H1 (cell line): ENCODE results near the gene DYNLT1. TPM values are rescaled to one million over a fixed set of nuclear protein-coding genes. Genes with fewer than 3 reads are reported as not detected.
A peak's percentile ranks its signal among the peaks of the same experiment; 100 is the strongest.
"Not testable (repeated sequence)": the region's sequence is repeated elsewhere in the genome, so short reads cannot be mapped to it uniquely, and the experiment has no call there.

Experiments
- CTCF ChIA-PET: fragments of 300-600 bp; sonication (Branson Sonifier 250); formaldehyde crosslinking; loops from one replicate; lab custom pipeline; 2021; ENCODE audit not compliant: partially characterized antibody; lab: Charles Lee
- POLR2A ChIA-PET: fragments of 300-600 bp; sonication (Branson Sonifier 250); formaldehyde crosslinking; loops from one replicate; lab custom pipeline; 2021; ENCODE audit warnings: inconsistent platforms; ENCODE audit not compliant: partially characterized antibody; lab: Charles Lee
- DNase-seq, 2 experiments: peaks; one replicate each; pipeline versions ENCODE4 v3.0.0 to v3.0.0-alpha.2; 2010 to 2022; ENCODE audit warnings: low spot score in 2 of 2, low read depth in 1 of 2, mixed read lengths in 1 of 2
- FAIRE-seq: peaks from 2 replicates; lab custom pipeline; 2011; peaks lifted over from hg19 to GRCh38; lab: Jason Lieb, UNC
- H2AFZ ChIP-seq: 2 replicates; pipeline ENCODE4 v1.8.1; 2012; ENCODE audit warnings: low read length, inconsistent platforms
- H2AK5ac ChIP-seq: 2 replicates; pipeline ENCODE4 v1.6.1; 2013; ENCODE audit warnings: low read depth, low read length
- H2BK120ac ChIP-seq: replicated peaks from 2 replicates; pipeline ENCODE3; 2013; ENCODE audit warnings: low read depth, low read length, inconsistent platforms
- H2BK12ac ChIP-seq: 2 replicates; pipeline ENCODE4 v1.6.1; 2013; ENCODE audit warnings: low read depth, low read length
- H2BK15ac ChIP-seq: 2 replicates; pipeline ENCODE4 v1.6.1; 2013; ENCODE audit warnings: low read length
- H2BK20ac ChIP-seq: 2 replicates; pipeline ENCODE4 v1.6.1; 2013; ENCODE audit warnings: low read length
- H2BK5ac ChIP-seq: 2 replicates; pipeline ENCODE4 v1.6.1; 2013; ENCODE audit warnings: low read depth, low read length
- H3K14ac ChIP-seq: 2 replicates; pipeline ENCODE4 v1.6.1; 2013; ENCODE audit warnings: inconsistent platforms; ENCODE audit not compliant: insufficient read length
- H3K18ac ChIP-seq: 2 replicates; pipeline ENCODE4 v1.6.1; 2013; ENCODE audit warnings: low read length; ENCODE audit errors: extremely low read depth
- H3K23ac ChIP-seq: 2 replicates; pipeline ENCODE4 v1.6.1; 2013; ENCODE audit warnings: inconsistent platforms; ENCODE audit not compliant: insufficient read length
- H3K23me2 ChIP-seq: 2 replicates; pipeline ENCODE4 v1.6.1; 2013; ENCODE audit warnings: low read depth, low read length
- H3K27ac ChIP-seq: 2 replicates; pipeline ENCODE4 v1.6.1; 2011; ENCODE audit warnings: low read depth, low read length, inconsistent platforms
- H3K27me3 ChIP-seq, 4 experiments: replicated peaks in 1 of 4; 1 replicate in 1 of 4; 2 replicates in 3 of 4; pipeline versions ENCODE4 v1.6.1 to v1.8.1; 2011 to 2013; ENCODE audit warnings: low read length in 3 of 4, mild to moderate bottlenecking in 3 of 4, inconsistent platforms in 2 of 4, mixed read lengths in 2 of 4, moderate library complexity in 1 of 4; ENCODE audit not compliant: control insufficient read depth in 3 of 4, insufficient read depth in 3 of 4; ENCODE audit errors: extremely low read depth in 1 of 4
- H3K36me3 ChIP-seq, 4 experiments: 2 replicates each; pipeline versions ENCODE4 v1.6.1 to v1.8.1; 2011 to 2013; ENCODE audit warnings: mild to moderate bottlenecking in 4 of 4, low read length in 3 of 4, moderate library complexity in 2 of 4, control low read depth in 1 of 4, inconsistent platforms in 1 of 4; ENCODE audit not compliant: insufficient read depth in 4 of 4, control insufficient read depth in 2 of 4
- H3K4ac ChIP-seq: replicated peaks from 2 replicates; pipeline ENCODE3; 2013; ENCODE audit warnings: low read length, low read depth, mixed read lengths, inconsistent platforms; ENCODE audit not compliant: insufficient read length
- H3K4me1 ChIP-seq, 4 experiments: replicated peaks in 1 of 4; 1 replicate in 1 of 4; 2 replicates in 3 of 4; pipeline versions ENCODE4 v1.6.1 to v1.8.1; 2011 to 2013; ENCODE audit warnings: low read length in 3 of 4, inconsistent platforms in 2 of 4, mixed read lengths in 1 of 4; ENCODE audit not compliant: insufficient read depth in 4 of 4, control insufficient read depth in 3 of 4
- H3K4me2 ChIP-seq, 2 experiments: 2 replicates each; pipeline versions ENCODE4 v1.6.1 to v1.8.1; 2011 to 2013; ENCODE audit warnings: low read depth in 2 of 2, low read length in 2 of 2, control low read depth in 1 of 2, inconsistent platforms in 1 of 2, mild to moderate bottlenecking in 1 of 2; ENCODE audit not compliant: insufficient read depth in 1 of 2
- H3K4me3 ChIP-seq, 4 experiments: fragments of 200-600, 300-600 bp in 1 of 4; sonication (generic), shearing (Covaris generic), sonication (Bioruptor Twin) in 1 of 4; 2 replicates each; pipeline versions ENCODE4 v1.5.1 to v1.8.1; 2011 to 2016; ENCODE audit warnings: low read length in 4 of 4, low read depth in 3 of 4, control low read depth in 2 of 4, inconsistent platforms in 2 of 4, mild to moderate bottlenecking in 2 of 4, mixed read lengths in 1 of 4, moderate library complexity in 1 of 4; ENCODE audit not compliant: insufficient read depth in 2 of 4; ENCODE audit errors: extremely low read depth in 1 of 4
- H3K56ac ChIP-seq: replicated peaks from 2 replicates; pipeline ENCODE3; 2013; ENCODE audit warnings: low read depth, mild to moderate bottlenecking, mixed read lengths, low read length, inconsistent platforms; ENCODE audit not compliant: insufficient read length
- H3K79me1 ChIP-seq: 2 replicates; pipeline ENCODE4 v1.6.1; 2013; ENCODE audit warnings: low read depth, low read length, control low read depth
- H3K79me2 ChIP-seq, 2 experiments: 2 replicates each; pipeline versions ENCODE4 v1.6.1 to v1.8.1; 2012 to 2013; ENCODE audit warnings: low read length in 2 of 2, mild to moderate bottlenecking in 2 of 2, inconsistent platforms in 1 of 2; ENCODE audit not compliant: insufficient read depth in 2 of 2, control insufficient read depth in 1 of 2
- H3K9ac ChIP-seq, 4 experiments: replicated peaks in 1 of 4; 1 replicate in 1 of 4; 2 replicates in 3 of 4; pipeline versions ENCODE4 v1.6.1 to v1.8.1; 2011 to 2013; ENCODE audit warnings: low read depth in 3 of 4, low read length in 3 of 4, control low read depth in 2 of 4, mild to moderate bottlenecking in 2 of 4, moderate library complexity in 2 of 4, inconsistent platforms in 1 of 4; ENCODE audit errors: extremely low read depth in 1 of 4
- H3K9me3 ChIP-seq, 2 experiments: 2 replicates each; pipeline versions ENCODE4 v1.6.1 to v1.8.1; 2012 to 2013; ENCODE audit warnings: mild to moderate bottlenecking in 2 of 2, moderate library complexity in 2 of 2, control low read depth in 1 of 2, inconsistent platforms in 1 of 2, low read depth in 1 of 2, low read length in 1 of 2, mixed read lengths in 1 of 2; ENCODE audit not compliant: insufficient read depth in 2 of 2
- H4K20me1 ChIP-seq, 2 experiments: replicated peaks in 1 of 2; 2 replicates each; pipeline versions ENCODE3 to v1.8.1; 2011 to 2013; ENCODE audit warnings: inconsistent platforms in 2 of 2, low read length in 2 of 2, mild to moderate bottlenecking in 1 of 2; ENCODE audit not compliant: insufficient read depth in 2 of 2, control insufficient read depth in 1 of 2
- H4K5ac ChIP-seq: 2 replicates; pipeline ENCODE4 v1.6.1; 2013; ENCODE audit warnings: low read length, low read depth, mixed read lengths, inconsistent platforms; ENCODE audit not compliant: insufficient read length
- H4K8ac ChIP-seq: 2 replicates; pipeline ENCODE4 v1.8.0; 2013; ENCODE audit warnings: mild to moderate bottlenecking, moderate library complexity, low read length, inconsistent platforms; ENCODE audit not compliant: insufficient read depth; ENCODE audit errors: extremely low read depth
- H4K91ac ChIP-seq: replicated peaks from 2 replicates; pipeline ENCODE3; 2013; ENCODE audit warnings: low read length, mixed read lengths, inconsistent platforms; ENCODE audit not compliant: insufficient read length
- EP300 ChIP-seq, 2 experiments: IDR thresholded peaks; 1 replicate in 1 of 2; 2 replicates in 1 of 2; pipeline ENCODE4 v1.6.1; 2011 to 2012; ENCODE audit warnings: low read depth in 2 of 2, low read length in 2 of 2, mild to moderate bottlenecking in 2 of 2, borderline replicate concordance in 1 of 2, inconsistent platforms in 1 of 2, moderate library complexity in 1 of 2
- WGBS, 2 experiments: shearing (Covaris generic) in 1 of 2; methylation state at CpG; one replicate each; pipeline versions ENCODE4 v1.1.6 to v1.1.7; 2013 to 2015; ENCODE audit warnings: low lambda C conversion rate in 2 of 2, mixed read lengths in 2 of 2, inconsistent platforms in 1 of 2, low coverage in 1 of 2, missing lambda C conversion rate in 1 of 2; ENCODE audit not compliant: insufficient replicate concordance in 2 of 2, insufficient coverage in 1 of 2, insufficient read length in 1 of 2; ENCODE audit errors: extremely low coverage in 1 of 2, missing lambda C conversion rate in 1 of 2; 5-methylcytosine and 5-hydroxymethylcytosine counted together
- polyA plus RNA-seq, 7 experiments: library from polyadenylated mRNA; depleted of rRNA in 3 of 7; stranded (reverse) in 5 of 7; unstranded in 2 of 7; fragments of >200 nt in 5 of 7; fragments of 200-250 nt in 2 of 7; gene quantifications; 1 replicate in 5 of 7; 2 replicates in 1 of 7; 4 replicates in 1 of 7; pipeline versions ENCODE4 v1.2.1 to v1.2.3, GENCODE V29; 2011 to 2013; ENCODE audit warnings: missing spikeins in 2 of 7, mixed read lengths in 2 of 7
- total RNA-seq: library from RNA; stranded (reverse); fragmentation: NEBNext Ultra II Directional; extraction: Animal tissue kit (Norgen Biotek cat#: 25700); gene quantifications from 2 replicates; pipeline ENCODE4 v1.2.1, GENCODE V29; 2021

The DYNLT1 gene
- total and polyA plus RNA-seq, 2 of the 8 experiments (the other 6 are each of a cell fraction or from before 2014, with no cell fraction given), result 119 to 245 TPM

GRCh38 chr6:158633127-158633526 is 11.4 kb downstream of the DYNLT1 start (continued):
- no peak for TF ChIP-seq EP300 (IDR thresholded peaks at IDR 0.05; ENCODE audit: borderline replicate concordance in 1 of 2, low read depth in 2 of 2, low read length in 2 of 2)

- H3K79me2 ChIP-seq, H3K4me2 ChIP-seq, H3K4me3 ChIP-seq, H4K8ac ChIP-seq, H2AFZ ChIP-seq, H3K4ac ChIP-seq, H3K9me3 ChIP-seq, H3K56ac ChIP-seq, H3K4me1 ChIP-seq, H2BK12ac ChIP-seq, H3K14ac ChIP-seq, H2BK120ac ChIP-seq, H3K27ac ChIP-seq, H3K18ac ChIP-seq, H2AK5ac ChIP-seq, FAIRE-seq, DNase-seq, H3K27me3 ChIP-seq, H3K9ac ChIP-seq, H3K23me2 ChIP-seq, H3K79me1 ChIP-seq, H4K20me1 ChIP-seq, H2BK15ac ChIP-seq, H3K23ac ChIP-seq, H4K5ac ChIP-seq, H4K91ac ChIP-seq, H2BK20ac ChIP-seq: not testable (repeated sequence)
- 91% methylated on average over 3 of the region's 3 CpGs; no CpG with 5 or more reads in 1 of the 2 experiments for WGBS, 2 experiments
- Histone ChIP-seq H2BK5ac (peak overlapping the region; percentile 40; the same call in 1 of the 2 replicates), H3K36me3 (peaks cover 2 to 49% (median 18%) of the 10 kb centered on the region in 4 experiments; a peak in 7 of 8 replicates)
- CTCF ChIA-PET, result interaction anchor here (0.7 to 1.3 kb wide), 4 partner anchors 27 to 419 kb away, joined by 3 to 6 read pairs (median 3); no protein-coding TSS in a partner anchor
- POLR2A ChIA-PET, result interaction anchor here (1.0 to 1.3 kb wide), 3 partner anchors 11 to 22 kb away, joined by 3 read pairs; partner anchors contain the start of gene DYNLT1
These were observed 11.9 kb downstream of the DYNLT1 start for GRCh38 chr6:158632538-158633119.
